Endothelial cell of umbilical vein (primary cell): ENCODE results near the gene ARHGEF10L. TPM values are rescaled to one million over a fixed set of nuclear protein-coding genes. Genes with fewer than 3 reads are reported as not detected.

ENCODE experiments used
- BruUV-seq: library from RNA; stranded (reverse); fragments of 400-500 nt; replicated peaks from 2 replicates; lab custom pipeline; 2021; lab: Mats Ljungman, UMichigan
- CTCF ChIA-PET: fragments of 300-600, 350-600 bp; sonication (Branson Sonifier 250); formaldehyde crosslinking; loops from one replicate; lab custom pipeline; 2021; ENCODE audit warnings: antibody characterized with exemption, inconsistent platforms; lab: Charles Lee
- POLR2A ChIA-PET: fragments of 300-600, 350-600 bp; sonication (Branson Sonifier 250); formaldehyde crosslinking; loops from one replicate; lab custom pipeline; 2021; ENCODE audit warnings: antibody characterized with exemption, inconsistent platforms; lab: Charles Lee
- DNase-seq: peaks from one replicate; pipeline ENCODE4 v3.0.0-alpha.2; 2011; ENCODE audit warnings: low read depth, low spot score
- FAIRE-seq: peaks from 2 replicates; lab custom pipeline; 2011; peaks lifted over from hg19 to GRCh38; lab: Jason Lieb, UNC
- H2AFZ ChIP-seq: 2 replicates; pipeline ENCODE4 v1.6.0; 2012; ENCODE audit warnings: low read depth, low read length, control low read depth, inconsistent platforms
- H3K27ac ChIP-seq: 2 replicates; pipeline ENCODE4 v1.5.1; 2011; ENCODE audit warnings: low read depth, mild to moderate bottlenecking, control low read depth, low read length, moderate library complexity; ENCODE audit not compliant: insufficient read depth
- H3K27me3 ChIP-seq, 2 experiments: 2 replicates each; pipeline versions ENCODE4 v1.6.0 to v1.6.1; 2011; ENCODE audit warnings: low read length in 2 of 2, mixed read lengths in 1 of 2; ENCODE audit not compliant: control insufficient read depth in 2 of 2, insufficient read depth in 2 of 2
- H3K36me3 ChIP-seq, 2 experiments: 2 replicates in 1 of 2; 3 replicates in 1 of 2; pipeline ENCODE4 v1.5.1; 2011; ENCODE audit warnings: low read length in 2 of 2, mild to moderate bottlenecking in 1 of 2, moderate library complexity in 1 of 2; ENCODE audit not compliant: control insufficient read depth in 2 of 2, insufficient read depth in 2 of 2; ENCODE audit errors: extremely low read depth in 1 of 2
- H3K4me1 ChIP-seq: 3 replicates; pipeline ENCODE4 v1.5.1; 2011; ENCODE audit warnings: mild to moderate bottlenecking, low read length; ENCODE audit not compliant: control insufficient read depth, insufficient read depth; ENCODE audit errors: extremely low read depth
- H3K4me2 ChIP-seq: 2 replicates; pipeline ENCODE4 v1.6.1; 2011; ENCODE audit warnings: low read length, control low read depth, mixed read lengths; ENCODE audit not compliant: insufficient read depth
- H3K4me3 ChIP-seq, 3 experiments: fragments of 200-600 bp in 1 of 3; sonication (generic), shearing (Covaris generic) in 1 of 3; replicated peaks in 1 of 3; 2 replicates each; pipeline ENCODE4 v1.5.1; 2011 to 2016; ENCODE audit warnings: control low read depth in 3 of 3, low read length in 3 of 3, mild to moderate bottlenecking in 2 of 3, inconsistent platforms in 1 of 3, low read depth in 1 of 3, moderate library complexity in 1 of 3; ENCODE audit not compliant: insufficient read depth in 1 of 3
- H3K79me2 ChIP-seq: 2 replicates; pipeline ENCODE4 v1.6.0; 2012; ENCODE audit warnings: low read length, inconsistent platforms; ENCODE audit not compliant: control insufficient read depth, insufficient read depth
- H3K9ac ChIP-seq: replicated peaks from 2 replicates; pipeline ENCODE3; 2011; ENCODE audit warnings: low read length, control low read depth; ENCODE audit not compliant: insufficient read depth; ENCODE audit errors: extremely low read depth
- H3K9me1 ChIP-seq: replicated peaks from 3 replicates; pipeline ENCODE4 v1.6.0; 2011; ENCODE audit warnings: mild to moderate bottlenecking, low read length; ENCODE audit not compliant: control insufficient read depth, insufficient read depth; ENCODE audit errors: extremely low read depth
- H3K9me3 ChIP-seq: replicated peaks from 2 replicates; pipeline ENCODE4 v1.5.1; 2012; ENCODE audit warnings: low read length, inconsistent platforms; ENCODE audit not compliant: control insufficient read depth, insufficient read depth
- H4K20me1 ChIP-seq: replicated peaks from 2 replicates; pipeline ENCODE3; 2011; ENCODE audit warnings: mild to moderate bottlenecking, low read length; ENCODE audit not compliant: control insufficient read depth, insufficient read depth; ENCODE audit errors: extremely low read depth
- EZH2 ChIP-seq: IDR thresholded peaks from 2 replicates; pipeline ENCODE4 v1.6.1; 2012; ENCODE audit warnings: borderline replicate concordance, low read depth, mild to moderate bottlenecking, moderate library complexity, low read length, inconsistent platforms; ENCODE audit not compliant: severe bottlenecking
- FOS ChIP-seq: IDR thresholded peaks from 2 replicates; pipeline ENCODE4 v1.6.1; 2011; ENCODE audit warnings: mild to moderate bottlenecking, low read length, moderate library complexity, borderline replicate concordance; ENCODE audit not compliant: insufficient read depth
- GATA2 ChIP-seq: IDR thresholded peaks from 2 replicates; pipeline ENCODE4 v1.7.0; 2011; ENCODE audit warnings: low read depth, mild to moderate bottlenecking, moderate library complexity, mixed read lengths, low read length; ENCODE audit not compliant: insufficient read length, insufficient read depth
- JUN ChIP-seq: IDR thresholded peaks from 2 replicates; pipeline ENCODE4 v1.6.1; 2011; ENCODE audit warnings: borderline replicate concordance, low read depth; ENCODE audit not compliant: insufficient read length, insufficient read depth
- MAX ChIP-seq: IDR thresholded peaks from 2 replicates; pipeline ENCODE4 v1.6.1; 2011; ENCODE audit not compliant: insufficient read depth, insufficient read length
- MYC ChIP-seq: IDR thresholded peaks from one replicate; pipeline ENCODE4 v1.6.1; 2011; ENCODE audit warnings: mild to moderate bottlenecking, low read depth, low read length
- POLR2A ChIP-seq: IDR thresholded peaks from 2 replicates; pipeline ENCODE4 v1.6.1; 2012; ENCODE audit warnings: low read depth, mild to moderate bottlenecking, control low read depth, low read length
- POLR2AphosphoS5 ChIP-seq: IDR thresholded peaks from 2 replicates; pipeline ENCODE4 v1.6.1; 2012; ENCODE audit warnings: low read depth, mild to moderate bottlenecking, control low read depth, low read length, moderate library complexity; ENCODE audit not compliant: insufficient read depth
- dilution Hi-C: fragments of 300-500 bp; cut with MboI; formaldehyde crosslinking; loops from one replicate; pipeline ENCODE4 v1.15.0; 2019; ENCODE audit warnings: low sequenced_read_pairs; ENCODE audit not compliant: extremely low pct_ligation_motif_present
- intact Hi-C: fragments of 100-400 bp; cut with micrococcal nuclease; formaldehyde crosslinking; loops from one replicate; pipeline ENCODE4 v1.10.0; 2022
- polyA plus RNA-seq, 4 experiments: library from polyadenylated mRNA; depleted of rRNA in 3 of 4; stranded (reverse) in 3 of 4; unstranded in 1 of 4; fragments of >200 nt; gene quantifications; 2 replicates each; pipeline versions ENCODE4 v1.2.1 to v1.2.3, GENCODE V29; 2011 to 2012; ENCODE audit warnings: missing spikeins in 1 of 4
- total RNA-seq: library from RNA; stranded (reverse); gene quantifications from 2 replicates; pipeline ENCODE4 v1.2.3, GENCODE V29; 2021
- TF ChIP-seq, protein P1 (sequence below), 2 donors: IDR thresholded peaks; 1 replicate in 1 of 2; 2 replicates in 1 of 2; pipeline ENCODE4 v1.5.1; 2011; ENCODE audit warnings: low read length in 2 of 2, mild to moderate bottlenecking in 2 of 2, moderate library complexity in 2 of 2, control low read depth in 1 of 2, inconsistent platforms in 1 of 2, low read depth in 1 of 2; ENCODE audit not compliant: insufficient read depth in 1 of 2; ENCODE audit errors: extremely low read depth in 1 of 2

The ARHGEF10L gene
- total and polyA plus RNA-seq, 2 donors (not counting 3 experiments of a cell fraction or from before 2014, with no cell fraction given), result 1.9 to 5.2 TPM

GRCh38 chr1:17569200-17570139 is 30.0 kb downstream of the ARHGEF10L start:
- TF ChIP-seq POLR2A (no peak), MAX (no peak), MYC (no peak), FOS (no peak), GATA2 (no peak), POLR2AphosphoS5 (no peak), JUN (no peak), EZH2 (no peak)
- TF ChIP-seq, protein P1, sequence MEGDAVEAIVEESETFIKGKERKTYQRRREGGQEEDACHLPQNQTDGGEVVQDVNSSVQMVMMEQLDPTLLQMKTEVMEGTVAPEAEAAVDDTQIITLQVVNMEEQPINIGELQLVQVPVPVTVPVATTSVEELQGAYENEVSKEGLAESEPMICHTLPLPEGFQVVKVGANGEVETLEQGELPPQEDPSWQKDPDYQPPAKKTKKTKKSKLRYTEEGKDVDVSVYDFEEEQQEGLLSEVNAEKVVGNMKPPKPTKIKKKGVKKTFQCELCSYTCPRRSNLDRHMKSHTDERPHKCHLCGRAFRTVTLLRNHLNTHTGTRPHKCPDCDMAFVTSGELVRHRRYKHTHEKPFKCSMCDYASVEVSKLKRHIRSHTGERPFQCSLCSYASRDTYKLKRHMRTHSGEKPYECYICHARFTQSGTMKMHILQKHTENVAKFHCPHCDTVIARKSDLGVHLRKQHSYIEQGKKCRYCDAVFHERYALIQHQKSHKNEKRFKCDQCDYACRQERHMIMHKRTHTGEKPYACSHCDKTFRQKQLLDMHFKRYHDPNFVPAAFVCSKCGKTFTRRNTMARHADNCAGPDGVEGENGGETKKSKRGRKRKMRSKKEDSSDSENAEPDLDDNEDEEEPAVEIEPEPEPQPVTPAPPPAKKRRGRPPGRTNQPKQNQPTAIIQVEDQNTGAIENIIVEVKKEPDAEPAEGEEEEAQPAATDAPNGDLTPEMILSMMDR (IDR thresholded peaks at IDR 0.05; ENCODE audit: extremely low read depth in 1 of 2, insufficient read depth in 1 of 2, low read depth in 1 of 2, low read length in 2 of 2), result no peak
- H3K9me1 ChIP-seq, result no peaks in the 10 kb centered on the region
- no peaks in the 10 kb centered on the region for H3K9me3 ChIP-seq
- intact Hi-C loops (no loop called here), dilution Hi-C loops (no loop called here)
- no peak for DNase-seq
- CTCF ChIA-PET, result interaction anchor here (0.8 to 1.5 kb wide), 2 partner anchors 36 to 37 kb away, joined by 3 read pairs; no protein-coding TSS in a partner anchor
- no peaks in the 10 kb centered on the region for H3K4me1 ChIP-seq
- no peaks in the 10 kb centered on the region for H3K79me2 ChIP-seq
- H3K27ac ChIP-seq, result no peak overlapping the region
- H4K20me1 ChIP-seq, result no peaks in the 10 kb centered on the region
- H3K9ac ChIP-seq, result no peak overlapping the region
- no peaks in the 10 kb centered on the region for H3K27me3 ChIP-seq
- no peak overlapping the region for H3K4me3 ChIP-seq
- H2AFZ ChIP-seq, result no peak overlapping the region
- BruUV-seq, result no TSS peak
- no peak overlapping the region for H3K4me2 ChIP-seq
- H3K36me3 ChIP-seq, result no peaks in the 10 kb centered on the region
- FAIRE-seq, result no peak
- POLR2A ChIA-PET, result no interaction called here
